Osteocyte (in vitro differentiated cells): Measurements from ENCODE around the gene FZD8. TPM values are rescaled to one million over a fixed set of nuclear protein-coding genes. Genes with fewer than 3 reads are reported as not detected.

Source experiments
- DNase-seq: peaks from one replicate; pipeline ENCODE4 v3.0.0; 2021; ENCODE audit warnings: mixed read lengths; ENCODE audit not compliant: unreplicated experiment; ENCODE audit errors: extremely low spot score
- H3K27ac Mint-ChIP-seq: one replicate; pipeline ENCODE4 v1.8.0; 2021; ENCODE audit warnings: mild to moderate bottlenecking, mixed read lengths; ENCODE audit not compliant: unreplicated experiment
- H3K27me3 Mint-ChIP-seq: one replicate; pipeline ENCODE4 v1.8.0; 2021; ENCODE audit warnings: mixed read lengths; ENCODE audit not compliant: unreplicated experiment
- H3K36me3 Mint-ChIP-seq: one replicate; pipeline ENCODE4 v1.8.0; 2021; ENCODE audit warnings: mixed read lengths; ENCODE audit not compliant: unreplicated experiment
- H3K4me1 Mint-ChIP-seq: one replicate; pipeline ENCODE4 v1.8.0; 2021; ENCODE audit warnings: mixed read lengths; ENCODE audit not compliant: unreplicated experiment
- H3K4me3 Mint-ChIP-seq: one replicate; pipeline ENCODE4 v1.8.0; 2021; ENCODE audit warnings: mild to moderate bottlenecking, moderate library complexity, mixed read lengths; ENCODE audit not compliant: unreplicated experiment
- H3K9me3 Mint-ChIP-seq: one replicate; pipeline ENCODE4 v1.8.0; 2021; ENCODE audit warnings: mixed read lengths; ENCODE audit not compliant: unreplicated experiment
- CTCF ChIP-seq: fragments of 200-600 bp; sonication (generic); IDR thresholded peaks from 2 replicates; pipeline ENCODE4 v1.5.0; 2021; ENCODE audit warnings: antibody characterized with exemption, mild to moderate bottlenecking, moderate library complexity
- total RNA-seq: library from RNA; stranded (reverse); gene quantifications from 2 replicates; pipeline ENCODE4 v1.2.1, GENCODE V29; 2021

The FZD8 gene
- total RNA-seq, 1 donor from 2014 or later: 28.7 TPM

- Mint-ChIP-seq H3K36me3 (no peaks in the 10 kb centered on the region), H3K9me3 (peaks cover 13% of the 10 kb centered on the region), H3K4me1 (no peaks in the 10 kb centered on the region), H3K4me3 (no peak overlapping the region), H3K27ac (no peak overlapping the region), H3K27me3 (peaks cover 4% of the 10 kb centered on the region)
- TF ChIP-seq CTCF: no peak
- DNase-seq: no peak
Measured at GRCh38 chr10:35592441-35592840, 49.7 kb downstream of the FZD8 start.

GRCh38 chr10:35588836-35589235 is 53.3 kb downstream of the FZD8 start:
- Mint-ChIP-seq H3K27ac (no peak overlapping the region), H3K36me3 (no peaks in the 10 kb centered on the region), H3K27me3 (peaks cover 4% of the 10 kb centered on the region), H3K9me3 (peaks cover 13% of the 10 kb centered on the region), H3K4me3 (no peak overlapping the region), H3K4me1 (no peaks in the 10 kb centered on the region)
- TF ChIP-seq CTCF: no peak
- DNase-seq: no peak

Other genes starting within 250 kb of the FZD8 start
- gene GJD4, start 37.0 kb downstream of the FZD8 start, total RNA-seq: not detected in 2 replicates